Calu3 (cell line): ENCODE measurements around the gene QRSL1. TPM values are rescaled to one million over a fixed set of nuclear protein-coding genes. Genes with fewer than 3 reads are reported as not detected.

Source experiments
- BruUV-seq: library from RNA; stranded (reverse); fragments of 400-500 nt; replicated peaks from 2 replicates; lab custom pipeline; 2021; lab: Mats Ljungman, UMichigan
- CTCF ChIA-PET: fragments of 300-600 bp; sonication (Branson Sonifier 250); formaldehyde crosslinking; loops from one replicate; lab custom pipeline; 2022; ENCODE audit warnings: antibody characterized with exemption; lab: Charles Lee
- DNase-seq: peaks from one replicate; pipeline ENCODE4 v3.0.0; 2022
- H3K27ac Mint-ChIP-seq: one replicate; pipeline ENCODE4 v1.8.0; 2022; ENCODE audit warnings: mixed read lengths; ENCODE audit not compliant: unreplicated experiment
- H3K27me3 Mint-ChIP-seq: one replicate; pipeline ENCODE4 v1.8.0; 2022; ENCODE audit warnings: mixed read lengths; ENCODE audit not compliant: unreplicated experiment
- H3K36me3 Mint-ChIP-seq: one replicate; pipeline ENCODE4 v1.8.0; 2022; ENCODE audit warnings: mild to moderate bottlenecking, moderate library complexity, mixed read lengths; ENCODE audit not compliant: insufficient read depth, unreplicated experiment
- H3K4me1 Mint-ChIP-seq: one replicate; pipeline ENCODE4 v1.8.0; 2022; ENCODE audit warnings: mild to moderate bottlenecking, low read depth, mixed read lengths; ENCODE audit not compliant: unreplicated experiment
- H3K4me3 Mint-ChIP-seq: one replicate; pipeline ENCODE4 v1.8.0; 2022; ENCODE audit warnings: mild to moderate bottlenecking, low read depth, moderate library complexity, mixed read lengths; ENCODE audit not compliant: unreplicated experiment
- H3K9me3 Mint-ChIP-seq: one replicate; pipeline ENCODE4 v1.8.0; 2022; ENCODE audit warnings: low read depth, mixed read lengths; ENCODE audit not compliant: unreplicated experiment
- intact Hi-C: fragments of 100-400 bp; cut with micrococcal nuclease; formaldehyde crosslinking; loops from one replicate; pipeline ENCODE4 v1.10.0; 2022; ENCODE audit not compliant: unreplicated experiment
- total RNA-seq: library from RNA; stranded (reverse); gene quantifications from 2 replicates; pipeline ENCODE4 v1.2.3, GENCODE V29; 2022
- TF ChIP-seq, protein P1 (sequence below): fragments of 200-600 bp; IDR thresholded peaks from one replicate; pipeline ENCODE4 v1.8.0; 2022; ENCODE audit warnings: antibody characterized with exemption; ENCODE audit not compliant: unreplicated experiment

Gene QRSL1
- total RNA-seq, 1 experiment from 2014 or later, result 27.7 TPM

DNA sequence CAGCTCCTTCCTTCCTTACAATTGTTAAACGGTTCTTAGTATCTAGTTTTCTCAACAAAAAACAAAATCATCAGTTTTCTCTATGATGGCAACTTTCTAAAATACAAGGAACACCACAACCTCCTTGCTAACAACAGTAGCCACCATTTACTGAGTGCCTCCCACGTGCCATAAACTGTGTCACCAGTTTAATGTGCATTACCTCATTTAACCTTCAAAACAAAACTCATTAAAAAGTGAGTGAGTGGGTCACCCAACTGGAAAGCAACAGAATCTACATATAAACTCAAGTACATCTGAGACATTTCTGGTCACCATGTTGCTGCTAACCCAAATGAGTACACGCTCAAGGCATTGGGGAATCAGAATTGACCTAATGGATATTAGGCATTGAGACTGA is 11.1 kb upstream of the QRSL1 start:
- Mint-ChIP-seq H3K36me3 (no peaks in the 10 kb centered on the region), H3K4me1 (peaks cover 9% of the 10 kb centered on the region), H3K27me3 (no peaks in the 10 kb centered on the region), H3K9me3 (no peaks in the 10 kb centered on the region), H3K27ac (no peak overlapping the region), H3K4me3 (no peak overlapping the region)
- no TSS peak for BruUV-seq
- TF ChIP-seq, protein P1, sequence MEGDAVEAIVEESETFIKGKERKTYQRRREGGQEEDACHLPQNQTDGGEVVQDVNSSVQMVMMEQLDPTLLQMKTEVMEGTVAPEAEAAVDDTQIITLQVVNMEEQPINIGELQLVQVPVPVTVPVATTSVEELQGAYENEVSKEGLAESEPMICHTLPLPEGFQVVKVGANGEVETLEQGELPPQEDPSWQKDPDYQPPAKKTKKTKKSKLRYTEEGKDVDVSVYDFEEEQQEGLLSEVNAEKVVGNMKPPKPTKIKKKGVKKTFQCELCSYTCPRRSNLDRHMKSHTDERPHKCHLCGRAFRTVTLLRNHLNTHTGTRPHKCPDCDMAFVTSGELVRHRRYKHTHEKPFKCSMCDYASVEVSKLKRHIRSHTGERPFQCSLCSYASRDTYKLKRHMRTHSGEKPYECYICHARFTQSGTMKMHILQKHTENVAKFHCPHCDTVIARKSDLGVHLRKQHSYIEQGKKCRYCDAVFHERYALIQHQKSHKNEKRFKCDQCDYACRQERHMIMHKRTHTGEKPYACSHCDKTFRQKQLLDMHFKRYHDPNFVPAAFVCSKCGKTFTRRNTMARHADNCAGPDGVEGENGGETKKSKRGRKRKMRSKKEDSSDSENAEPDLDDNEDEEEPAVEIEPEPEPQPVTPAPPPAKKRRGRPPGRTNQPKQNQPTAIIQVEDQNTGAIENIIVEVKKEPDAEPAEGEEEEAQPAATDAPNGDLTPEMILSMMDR, result no peak
- no peak for DNase-seq
- CTCF ChIA-PET, result interaction anchor here (0.6 to 1.4 kb wide), 3 partner anchors 18 to 369 kb away, joined by 3 to 6 read pairs (median 4); no protein-coding TSS in a partner anchor
- intact Hi-C loops, result no loop called here

DNA sequence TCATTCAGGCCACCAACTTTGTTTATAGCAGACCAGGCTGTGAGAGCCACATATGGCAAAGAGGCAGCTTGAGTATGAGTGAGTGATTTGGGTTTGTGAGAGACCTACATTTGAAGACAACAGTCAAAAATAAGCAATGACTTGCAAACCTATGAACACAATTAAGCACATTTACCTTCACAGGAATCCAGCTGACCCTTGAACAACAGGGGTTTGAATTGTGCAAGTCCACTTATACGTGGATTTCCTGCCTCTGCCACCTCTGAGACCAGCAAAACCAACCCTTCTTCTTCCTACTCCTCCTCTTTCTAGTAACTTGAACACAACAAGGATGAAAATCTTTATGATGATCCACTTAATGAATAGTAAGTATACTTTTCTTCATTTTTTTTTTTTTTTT is 10.2 kb upstream of the QRSL1 start:
- DNase-seq, result no peak
- TF ChIP-seq, protein P1, result no peak
- intact Hi-C loops, result no loop called here
- Mint-ChIP-seq H3K36me3 (no peaks in the 10 kb centered on the region), H3K27me3 (no peaks in the 10 kb centered on the region), H3K4me1 (peaks cover 9% of the 10 kb centered on the region), H3K27ac (no peak overlapping the region), H3K9me3 (no peaks in the 10 kb centered on the region), H3K4me3 (no peak overlapping the region)
- no TSS peak for BruUV-seq
- CTCF ChIA-PET, result interaction anchor here (0.7 kb wide), 1 partner anchor 292 kb away, joined by 5 read pairs; no protein-coding TSS in a partner anchor

GRCh38 chr6:106620931-106621672 is 8.3 kb upstream of the QRSL1 start:
- DNase-seq, result no peak
- Mint-ChIP-seq H3K27ac (no peak overlapping the region), H3K9me3 (no peaks in the 10 kb centered on the region), H3K4me3 (no peak overlapping the region), H3K4me1 (peaks cover 9% of the 10 kb centered on the region), H3K36me3 (peaks cover 4% of the 10 kb centered on the region), H3K27me3 (no peaks in the 10 kb centered on the region)
- no TSS peak for BruUV-seq
- intact Hi-C loops, result no loop called here
- CTCF ChIA-PET, result interaction anchor here (0.7 kb wide), 1 partner anchor 9 kb away, joined by 3 read pairs; no protein-coding TSS in a partner anchor
- TF ChIP-seq, protein P1, result no peak

DNA sequence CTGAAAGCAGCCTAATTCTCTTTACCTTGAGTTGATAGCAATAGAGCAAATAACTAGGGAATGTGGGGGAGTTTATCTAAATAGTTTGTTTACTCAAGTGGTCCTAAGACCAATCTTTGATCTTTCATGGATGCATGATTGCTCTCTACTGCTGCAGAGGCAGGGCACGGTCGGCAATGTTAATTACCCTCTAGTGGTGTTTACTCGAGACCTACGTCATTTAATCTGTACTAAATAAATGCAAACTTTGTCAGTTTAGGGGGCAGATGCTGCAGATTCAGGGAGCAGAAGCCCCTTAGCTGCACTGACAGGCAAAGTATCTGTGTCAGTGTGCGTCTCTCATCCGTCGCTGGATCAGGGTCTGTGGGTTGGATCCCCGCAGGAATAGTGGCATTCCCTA is 7.0 kb upstream of the QRSL1 start:
- TF ChIP-seq, protein P1, result no peak
- H3K9me3 Mint-ChIP-seq, result no peaks in the 10 kb centered on the region
- H3K27ac Mint-ChIP-seq, result no peak overlapping the region
- no peaks in the 10 kb centered on the region for H3K27me3 Mint-ChIP-seq
- BruUV-seq, result no TSS peak
- intact Hi-C loops, result no loop called here
- peaks cover 4% of the 10 kb centered on the region for H3K36me3 Mint-ChIP-seq
- CTCF ChIA-PET, result no interaction called here
- H3K4me1 Mint-ChIP-seq, result peaks cover 17% of the 10 kb centered on the region
- DNase-seq, result no peak
- no peak overlapping the region for H3K4me3 Mint-ChIP-seq
